H1 (cell line): ENCODE results near the gene TEKT5. TPM values are rescaled to one million over a fixed set of nuclear protein-coding genes. Genes with fewer than 3 reads are reported as not detected.

Experiments used
- CTCF ChIA-PET: fragments of 300-600 bp; sonication (Branson Sonifier 250); formaldehyde crosslinking; loops from one replicate; lab custom pipeline; 2021; ENCODE audit not compliant: partially characterized antibody; lab: Charles Lee
- POLR2A ChIA-PET: fragments of 300-600 bp; sonication (Branson Sonifier 250); formaldehyde crosslinking; loops from one replicate; lab custom pipeline; 2021; ENCODE audit warnings: inconsistent platforms; ENCODE audit not compliant: partially characterized antibody; lab: Charles Lee
- DNase-seq, 2 experiments: peaks; one replicate each; pipeline versions ENCODE4 v3.0.0 to v3.0.0-alpha.2; 2010 to 2022; ENCODE audit warnings: low spot score in 2 of 2, low read depth in 1 of 2, mixed read lengths in 1 of 2
- FAIRE-seq: peaks from 2 replicates; lab custom pipeline; 2011; peaks lifted over from hg19 to GRCh38; lab: Jason Lieb, UNC
- H2AFZ ChIP-seq: 2 replicates; pipeline ENCODE4 v1.8.1; 2012; ENCODE audit warnings: low read length, inconsistent platforms
- H2AK5ac ChIP-seq: 2 replicates; pipeline ENCODE4 v1.6.1; 2013; ENCODE audit warnings: low read depth, low read length
- H2BK120ac ChIP-seq: replicated peaks from 2 replicates; pipeline ENCODE3; 2013; ENCODE audit warnings: low read depth, low read length, inconsistent platforms
- H2BK12ac ChIP-seq: 2 replicates; pipeline ENCODE4 v1.6.1; 2013; ENCODE audit warnings: low read depth, low read length
- H2BK15ac ChIP-seq: 2 replicates; pipeline ENCODE4 v1.6.1; 2013; ENCODE audit warnings: low read length
- H2BK20ac ChIP-seq: 2 replicates; pipeline ENCODE4 v1.6.1; 2013; ENCODE audit warnings: low read length
- H2BK5ac ChIP-seq: 2 replicates; pipeline ENCODE4 v1.6.1; 2013; ENCODE audit warnings: low read depth, low read length
- H3K14ac ChIP-seq: 2 replicates; pipeline ENCODE4 v1.6.1; 2013; ENCODE audit warnings: inconsistent platforms; ENCODE audit not compliant: insufficient read length
- H3K18ac ChIP-seq: 2 replicates; pipeline ENCODE4 v1.6.1; 2013; ENCODE audit warnings: low read length; ENCODE audit errors: extremely low read depth
- H3K23ac ChIP-seq: 2 replicates; pipeline ENCODE4 v1.6.1; 2013; ENCODE audit warnings: inconsistent platforms; ENCODE audit not compliant: insufficient read length
- H3K23me2 ChIP-seq: 2 replicates; pipeline ENCODE4 v1.6.1; 2013; ENCODE audit warnings: low read depth, low read length
- H3K27ac ChIP-seq: 2 replicates; pipeline ENCODE4 v1.6.1; 2011; ENCODE audit warnings: low read depth, low read length, inconsistent platforms
- H3K27me3 ChIP-seq, 4 experiments: replicated peaks in 1 of 4; 1 replicate in 1 of 4; 2 replicates in 3 of 4; pipeline versions ENCODE4 v1.6.1 to v1.8.1; 2011 to 2013; ENCODE audit warnings: low read length in 3 of 4, mild to moderate bottlenecking in 3 of 4, inconsistent platforms in 2 of 4, mixed read lengths in 2 of 4, moderate library complexity in 1 of 4; ENCODE audit not compliant: control insufficient read depth in 3 of 4, insufficient read depth in 3 of 4; ENCODE audit errors: extremely low read depth in 1 of 4
- H3K36me3 ChIP-seq, 4 experiments: 2 replicates each; pipeline versions ENCODE4 v1.6.1 to v1.8.1; 2011 to 2013; ENCODE audit warnings: mild to moderate bottlenecking in 4 of 4, low read length in 3 of 4, moderate library complexity in 2 of 4, control low read depth in 1 of 4, inconsistent platforms in 1 of 4; ENCODE audit not compliant: insufficient read depth in 4 of 4, control insufficient read depth in 2 of 4
- H3K4ac ChIP-seq: replicated peaks from 2 replicates; pipeline ENCODE3; 2013; ENCODE audit warnings: low read length, low read depth, mixed read lengths, inconsistent platforms; ENCODE audit not compliant: insufficient read length
- H3K4me1 ChIP-seq, 4 experiments: replicated peaks in 1 of 4; 1 replicate in 1 of 4; 2 replicates in 3 of 4; pipeline versions ENCODE4 v1.6.1 to v1.8.1; 2011 to 2013; ENCODE audit warnings: low read length in 3 of 4, inconsistent platforms in 2 of 4, mixed read lengths in 1 of 4; ENCODE audit not compliant: insufficient read depth in 4 of 4, control insufficient read depth in 3 of 4
- H3K4me2 ChIP-seq, 2 experiments: 2 replicates each; pipeline versions ENCODE4 v1.6.1 to v1.8.1; 2011 to 2013; ENCODE audit warnings: low read depth in 2 of 2, low read length in 2 of 2, control low read depth in 1 of 2, inconsistent platforms in 1 of 2, mild to moderate bottlenecking in 1 of 2; ENCODE audit not compliant: insufficient read depth in 1 of 2
- H3K4me3 ChIP-seq, 4 experiments: fragments of 200-600, 300-600 bp in 1 of 4; sonication (generic), shearing (Covaris generic), sonication (Bioruptor Twin) in 1 of 4; 2 replicates each; pipeline versions ENCODE4 v1.5.1 to v1.8.1; 2011 to 2016; ENCODE audit warnings: low read length in 4 of 4, low read depth in 3 of 4, control low read depth in 2 of 4, inconsistent platforms in 2 of 4, mild to moderate bottlenecking in 2 of 4, mixed read lengths in 1 of 4, moderate library complexity in 1 of 4; ENCODE audit not compliant: insufficient read depth in 2 of 4; ENCODE audit errors: extremely low read depth in 1 of 4
- H3K56ac ChIP-seq: replicated peaks from 2 replicates; pipeline ENCODE3; 2013; ENCODE audit warnings: low read depth, mild to moderate bottlenecking, mixed read lengths, low read length, inconsistent platforms; ENCODE audit not compliant: insufficient read length
- H3K79me1 ChIP-seq: 2 replicates; pipeline ENCODE4 v1.6.1; 2013; ENCODE audit warnings: low read depth, low read length, control low read depth
- H3K79me2 ChIP-seq, 2 experiments: 2 replicates each; pipeline versions ENCODE4 v1.6.1 to v1.8.1; 2012 to 2013; ENCODE audit warnings: low read length in 2 of 2, mild to moderate bottlenecking in 2 of 2, inconsistent platforms in 1 of 2; ENCODE audit not compliant: insufficient read depth in 2 of 2, control insufficient read depth in 1 of 2
- H3K9ac ChIP-seq, 4 experiments: replicated peaks in 1 of 4; 1 replicate in 1 of 4; 2 replicates in 3 of 4; pipeline versions ENCODE4 v1.6.1 to v1.8.1; 2011 to 2013; ENCODE audit warnings: low read depth in 3 of 4, low read length in 3 of 4, control low read depth in 2 of 4, mild to moderate bottlenecking in 2 of 4, moderate library complexity in 2 of 4, inconsistent platforms in 1 of 4; ENCODE audit errors: extremely low read depth in 1 of 4
- H3K9me3 ChIP-seq, 2 experiments: 2 replicates each; pipeline versions ENCODE4 v1.6.1 to v1.8.1; 2012 to 2013; ENCODE audit warnings: mild to moderate bottlenecking in 2 of 2, moderate library complexity in 2 of 2, control low read depth in 1 of 2, inconsistent platforms in 1 of 2, low read depth in 1 of 2, low read length in 1 of 2, mixed read lengths in 1 of 2; ENCODE audit not compliant: insufficient read depth in 2 of 2
- H4K20me1 ChIP-seq, 2 experiments: replicated peaks in 1 of 2; 2 replicates each; pipeline versions ENCODE3 to v1.8.1; 2011 to 2013; ENCODE audit warnings: inconsistent platforms in 2 of 2, low read length in 2 of 2, mild to moderate bottlenecking in 1 of 2; ENCODE audit not compliant: insufficient read depth in 2 of 2, control insufficient read depth in 1 of 2
- H4K5ac ChIP-seq: 2 replicates; pipeline ENCODE4 v1.6.1; 2013; ENCODE audit warnings: low read length, low read depth, mixed read lengths, inconsistent platforms; ENCODE audit not compliant: insufficient read length
- H4K8ac ChIP-seq: 2 replicates; pipeline ENCODE4 v1.8.0; 2013; ENCODE audit warnings: mild to moderate bottlenecking, moderate library complexity, low read length, inconsistent platforms; ENCODE audit not compliant: insufficient read depth; ENCODE audit errors: extremely low read depth
- H4K91ac ChIP-seq: replicated peaks from 2 replicates; pipeline ENCODE3; 2013; ENCODE audit warnings: low read length, mixed read lengths, inconsistent platforms; ENCODE audit not compliant: insufficient read length
- ASH2L ChIP-seq: fragments of 200-600, 300-600 bp; sonication (generic); IDR thresholded peaks from one replicate; pipeline ENCODE4 v1.7.1; 2017; ENCODE audit warnings: low read length
- BACH1 ChIP-seq: IDR thresholded peaks from 2 replicates; pipeline ENCODE4 v1.6.1; 2012; ENCODE audit warnings: low read length, improper control_type of control experiment
- CBX5 ChIP-seq: fragments of 300-800, 300-1000 bp; sonication (generic); IDR thresholded peaks from 2 replicates; pipeline ENCODE4 v1.7.1; 2016; ENCODE audit warnings: antibody characterized with exemption, low read length, low read depth
- EGR1 ChIP-seq: IDR thresholded peaks from 2 replicates; pipeline ENCODE4 v1.6.1; 2011; ENCODE audit warnings: low read depth, low read length, borderline replicate concordance
- FOSL1 ChIP-seq: IDR thresholded peaks from 2 replicates; pipeline ENCODE4 v1.6.1; 2011; ENCODE audit warnings: mild to moderate bottlenecking, low read depth, low read length, moderate library complexity; ENCODE audit not compliant: insufficient read depth
- HDAC6 ChIP-seq: IDR thresholded peaks from one replicate; pipeline ENCODE4 v1.7.1; 2012; ENCODE audit warnings: low read depth, mild to moderate bottlenecking, inconsistent platforms, low read length, moderate library complexity
- MAX ChIP-seq: IDR thresholded peaks from 2 replicates; pipeline ENCODE4 v1.6.1; 2012; ENCODE audit warnings: inconsistent platforms
- RAD21 ChIP-seq, 2 experiments: IDR thresholded peaks in 1 of 2; conservative IDR thresholded peaks in 1 of 2; 2 replicates each; pipeline ENCODE4 v1.6.1; 2011; ENCODE audit warnings: low read depth in 2 of 2, low read length in 2 of 2, improper control_type of control experiment in 1 of 2, inconsistent platforms in 1 of 2, mild to moderate bottlenecking in 1 of 2, moderate library complexity in 1 of 2
- RFX5 ChIP-seq: IDR thresholded peaks from 2 replicates; pipeline ENCODE4 v1.6.1; 2011; ENCODE audit warnings: low read depth, low read length, improper control_type of control experiment, borderline replicate concordance
- SP2 ChIP-seq: IDR thresholded peaks from 2 replicates; pipeline ENCODE4 v1.6.1; 2012; ENCODE audit warnings: mild to moderate bottlenecking, low read length, inconsistent platforms
- SRF ChIP-seq: IDR thresholded peaks from 2 replicates; pipeline ENCODE4 v1.6.1; 2011; ENCODE audit warnings: mild to moderate bottlenecking, low read depth, low read length, moderate library complexity
- SUZ12 ChIP-seq: fragments of 200-600 bp; sonication (generic); IDR thresholded peaks from 2 replicates; pipeline ENCODE4 v1.6.1; 2012; ENCODE audit warnings: mild to moderate bottlenecking, inconsistent platforms, low read length, moderate library complexity, mixed read lengths
- TEAD4 ChIP-seq: IDR thresholded peaks from 2 replicates; pipeline ENCODE4 v1.6.1; 2012; ENCODE audit warnings: low read depth, low read length, inconsistent platforms, mixed read lengths
- WGBS, 2 experiments: shearing (Covaris generic) in 1 of 2; methylation state at CpG; one replicate each; pipeline versions ENCODE4 v1.1.6 to v1.1.7; 2013 to 2015; ENCODE audit warnings: low lambda C conversion rate in 2 of 2, mixed read lengths in 2 of 2, inconsistent platforms in 1 of 2, low coverage in 1 of 2, missing lambda C conversion rate in 1 of 2; ENCODE audit not compliant: insufficient replicate concordance in 2 of 2, insufficient coverage in 1 of 2, insufficient read length in 1 of 2; ENCODE audit errors: extremely low coverage in 1 of 2, missing lambda C conversion rate in 1 of 2; 5-methylcytosine and 5-hydroxymethylcytosine counted together
- polyA plus RNA-seq, 7 experiments: library from polyadenylated mRNA; depleted of rRNA in 3 of 7; stranded (reverse) in 5 of 7; unstranded in 2 of 7; fragments of >200 nt in 5 of 7; fragments of 200-250 nt in 2 of 7; gene quantifications; 1 replicate in 5 of 7; 2 replicates in 1 of 7; 4 replicates in 1 of 7; pipeline versions ENCODE4 v1.2.1 to v1.2.3, GENCODE V29; 2011 to 2013; ENCODE audit warnings: missing spikeins in 2 of 7, mixed read lengths in 2 of 7
- total RNA-seq: library from RNA; stranded (reverse); fragmentation: NEBNext Ultra II Directional; extraction: Animal tissue kit (Norgen Biotek cat#: 25700); gene quantifications from 2 replicates; pipeline ENCODE4 v1.2.1, GENCODE V29; 2021

Gene TEKT5
- total and polyA plus RNA-seq, 2 of the 8 experiments (the other 6 are each of a cell fraction or from before 2014, with no cell fraction given): 0.95 TPM; not detected in 1

DNA sequence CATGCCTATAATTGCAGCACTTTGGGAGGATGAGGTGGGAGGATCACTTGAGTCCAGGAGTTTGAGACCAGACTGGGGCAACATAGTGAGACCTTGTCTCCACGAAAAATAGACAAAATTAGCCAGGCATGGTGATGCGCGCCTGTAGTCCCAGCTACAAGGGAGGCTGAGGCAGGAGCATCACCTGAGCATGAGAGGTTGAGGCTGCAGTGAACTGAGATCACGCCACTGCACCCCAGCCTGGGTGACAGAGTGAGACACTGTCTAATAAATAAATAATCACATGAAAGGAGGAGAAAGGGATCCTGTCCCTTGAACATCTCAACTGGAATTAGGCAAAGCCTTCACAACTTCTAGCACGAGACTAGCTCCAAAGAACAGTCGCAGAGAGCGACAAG, 53.2 kb downstream of the TEKT5 start:
- ChIA-PET CTCF (interaction anchor here (0.8 to 1.8 kb wide), 7 partner anchors 9 to 715 kb away, joined by 3 to 5 read pairs (median 4); no protein-coding TSS in a partner anchor), POLR2A (interaction anchor here (0.6 to 1.8 kb wide), 4 partner anchors 14 to 85 kb away, joined by 3 to 4 read pairs (median 3); no protein-coding TSS in a partner anchor)
- Histone ChIP-seq H2BK120ac (no peak overlapping the region), H3K27ac (no peak overlapping the region), H2AFZ (no peak overlapping the region), H3K4me3 (no peak overlapping the region), H2BK15ac (no peak overlapping the region), H3K4me1 (peaks cover 2 to 15% (median 12%) of the 10 kb centered on the region in 4 experiments; a peak in 4 of 7 replicates), H3K56ac (no peak overlapping the region), H3K27me3 (no peaks in the 10 kb centered on the region; a peak in 1 of 7 replicates), H3K23me2 (no peaks in the 10 kb centered on the region), H4K5ac (no peak overlapping the region), H3K14ac (no peak overlapping the region), H3K79me2 (no peaks in the 10 kb centered on the region), H3K4ac (no peak overlapping the region), H2BK12ac (no peak overlapping the region), H2AK5ac (0 out of 2 replicates have a peak overlapping the region, but pooled peaks have one; percentile 42), H3K23ac (no peak overlapping the region), H3K4me2 (peak overlapping the region in 1 of 2 experiments; percentile 54; a peak in 1 of 4 replicates), H2BK5ac (no peak overlapping the region), H3K18ac (peak overlapping the region; percentile 5; the same call in 1 of the 2 replicates), H3K79me1 (no peaks in the 10 kb centered on the region), H2BK20ac (peak overlapping the region; percentile 78; the same call in 1 of the 2 replicates), H4K20me1 (no peaks in the 10 kb centered on the region), H3K36me3 (no peaks in the 10 kb centered on the region), H3K9me3 (no peaks in the 10 kb centered on the region), H3K9ac (no peak overlapping the region), H4K91ac (no peak overlapping the region), H4K8ac (no peak overlapping the region)
- WGBS, 2 experiments: 87% methylated on average over 7 of the region's 7 CpGs; no CpG with 5 or more reads in 1 of the 2 experiments
- TF ChIP-seq ASH2L (no peak), FOSL1 (no peak), MAX (no peak), SUZ12 (no peak), SRF (no peak), CBX5 (no peak), RFX5 (no peak), BACH1 (no peak), RAD21 (IDR thresholded peaks at IDR 0.05 in 1 of 2, conservative IDR thresholded peaks at IDR 0.05 in 1 of 2; ENCODE audit: low read depth in 2 of 2, low read length in 2 of 2) (no peak), EGR1 (no peak), TEAD4 (no peak), SP2 (no peak), HDAC6 (no peak)
- DNase-seq (no peak), FAIRE-seq (no peak)
